AG08396 (cell line): ENCODE data around the gene COMMD7.
A peak's percentile ranks its signal among the peaks of the same experiment; 100 is the strongest.

Source experiments
- DNase-seq: peaks from one replicate; pipeline ENCODE4 v3.0.0; 2012; ENCODE audit warnings: low spot score, mixed read lengths

Gene COMMD7

DNA sequence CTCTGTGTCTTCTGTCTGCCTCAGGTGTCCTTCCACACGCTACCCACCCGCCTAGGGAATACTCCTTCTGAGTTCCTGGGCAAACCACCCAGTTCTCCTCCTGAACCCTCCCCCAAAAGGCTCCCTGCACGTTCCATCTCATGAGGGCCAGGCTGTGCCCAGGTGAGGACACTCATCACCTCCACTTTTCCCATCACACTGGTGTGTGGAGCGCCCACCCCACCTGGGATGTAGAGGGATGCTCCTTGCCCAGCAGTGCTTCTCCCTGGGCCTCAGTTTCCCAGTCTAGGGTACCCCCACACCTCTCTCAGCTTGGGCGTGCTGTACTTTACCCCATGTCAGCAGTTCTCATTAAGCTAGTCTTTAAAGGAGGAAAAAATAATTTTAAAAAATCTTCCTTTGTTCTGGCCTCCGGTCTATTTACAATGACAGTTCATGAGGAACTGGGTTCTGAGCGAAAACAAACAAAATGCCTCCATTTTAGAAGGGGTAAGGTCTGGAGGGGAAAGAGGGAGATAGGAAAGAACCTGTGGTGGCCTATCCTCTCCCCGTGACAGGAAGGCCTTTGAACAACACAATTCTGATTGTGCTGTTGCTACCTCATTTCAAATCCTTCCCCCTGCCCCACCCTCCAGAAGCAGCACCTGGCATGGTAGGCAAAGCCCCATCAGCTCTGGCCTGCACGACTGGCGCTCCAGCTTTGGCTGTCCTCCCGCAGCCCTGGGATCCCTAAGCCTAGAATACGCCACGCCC, 67.9 kb downstream of the COMMD7 start:
- no peak for DNase-seq

DNA sequence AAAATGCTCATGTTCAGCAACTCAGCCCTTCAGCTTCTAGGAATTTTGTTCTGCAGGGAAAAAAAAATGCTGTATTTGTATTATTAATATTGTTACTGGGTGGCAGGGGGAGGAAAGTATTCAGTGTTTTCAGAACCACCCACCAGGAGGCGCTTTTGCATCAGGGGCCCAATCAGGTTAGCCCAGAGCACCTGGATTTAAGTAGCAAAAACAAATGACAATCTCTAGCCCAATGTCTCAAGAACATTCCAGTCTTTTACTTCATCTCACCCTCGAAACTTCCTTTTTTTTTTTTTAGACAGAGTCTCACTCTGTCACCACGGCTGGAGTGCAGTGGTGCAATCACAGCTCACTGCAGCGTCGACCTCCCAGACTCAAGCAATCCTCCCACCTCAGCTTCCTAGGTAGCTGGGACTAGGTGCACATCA, 68.9 kb downstream of the COMMD7 start:
- peak; percentile 71 for DNase-seq

DNA sequence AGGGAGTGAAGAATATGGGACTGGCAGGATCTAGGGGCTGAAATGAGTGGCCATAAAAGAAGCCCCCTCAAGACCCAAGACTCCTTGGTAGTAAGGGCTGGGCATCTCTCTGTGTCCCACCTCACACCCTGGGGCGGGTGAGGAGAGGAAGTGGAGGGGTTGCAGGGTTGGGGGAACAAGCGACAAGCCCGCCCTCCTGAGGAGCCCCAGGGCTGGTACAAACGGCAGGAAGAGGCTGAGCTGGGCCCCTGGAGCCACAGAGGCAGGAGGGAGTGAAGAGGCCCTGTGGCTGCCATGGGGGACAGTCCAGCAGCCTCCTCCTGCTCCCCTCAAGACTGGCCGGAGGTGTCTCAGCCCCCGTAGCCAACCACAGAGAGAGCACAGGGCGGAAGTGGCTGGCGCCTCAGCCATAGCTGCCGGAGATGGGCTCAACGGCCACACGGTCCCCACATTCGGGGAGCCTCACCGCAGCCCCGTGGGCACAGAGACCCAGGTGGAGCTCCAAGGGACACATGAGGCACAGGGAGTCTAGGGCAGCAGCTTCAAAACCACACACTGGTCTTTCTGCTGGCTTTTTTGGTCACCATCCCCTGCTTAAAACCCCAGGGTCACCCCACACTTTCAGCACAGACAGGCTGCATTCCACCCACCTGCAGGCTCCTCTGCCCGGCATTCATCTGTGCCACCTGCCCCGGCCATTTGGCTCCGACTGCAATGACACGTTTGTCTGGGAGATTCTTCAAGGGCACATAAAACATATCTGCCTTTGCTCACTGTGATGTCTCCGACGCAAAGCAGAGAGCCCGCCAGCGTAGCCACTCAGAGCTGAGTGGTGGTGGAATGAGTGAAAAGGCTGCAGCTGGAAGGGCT, 70.0 kb downstream of the COMMD7 start:
- no peak for DNase-seq

DNA sequence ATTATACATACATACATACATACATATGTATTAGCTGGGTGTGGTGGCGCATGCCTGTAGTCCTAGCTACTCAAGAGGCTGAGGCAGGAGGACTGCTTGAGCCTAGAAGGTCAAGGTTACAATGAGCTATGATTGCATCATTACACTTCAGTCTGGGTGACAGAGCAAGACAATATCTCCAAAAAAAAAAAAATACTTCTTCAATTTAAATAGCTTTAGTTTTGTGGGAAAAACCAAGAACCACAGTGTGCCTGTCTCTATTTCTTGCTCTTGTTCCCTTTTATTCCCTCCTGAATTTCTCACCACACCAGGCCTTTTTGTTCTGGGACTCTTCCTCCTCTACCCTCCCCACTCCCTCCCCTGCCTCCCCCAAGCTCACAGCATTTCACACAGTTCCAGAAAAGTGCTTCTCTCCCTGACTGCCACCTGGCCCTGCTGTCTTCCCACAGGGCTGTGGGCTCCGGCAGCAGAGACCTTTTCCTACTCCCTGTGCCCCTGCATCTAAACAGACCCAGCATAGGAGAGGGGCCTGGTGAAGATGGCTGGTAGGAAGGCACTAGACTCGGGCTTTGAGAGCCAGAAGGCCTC, 70.8 kb downstream of the COMMD7 start:
- DNase-seq: no peak

DNA sequence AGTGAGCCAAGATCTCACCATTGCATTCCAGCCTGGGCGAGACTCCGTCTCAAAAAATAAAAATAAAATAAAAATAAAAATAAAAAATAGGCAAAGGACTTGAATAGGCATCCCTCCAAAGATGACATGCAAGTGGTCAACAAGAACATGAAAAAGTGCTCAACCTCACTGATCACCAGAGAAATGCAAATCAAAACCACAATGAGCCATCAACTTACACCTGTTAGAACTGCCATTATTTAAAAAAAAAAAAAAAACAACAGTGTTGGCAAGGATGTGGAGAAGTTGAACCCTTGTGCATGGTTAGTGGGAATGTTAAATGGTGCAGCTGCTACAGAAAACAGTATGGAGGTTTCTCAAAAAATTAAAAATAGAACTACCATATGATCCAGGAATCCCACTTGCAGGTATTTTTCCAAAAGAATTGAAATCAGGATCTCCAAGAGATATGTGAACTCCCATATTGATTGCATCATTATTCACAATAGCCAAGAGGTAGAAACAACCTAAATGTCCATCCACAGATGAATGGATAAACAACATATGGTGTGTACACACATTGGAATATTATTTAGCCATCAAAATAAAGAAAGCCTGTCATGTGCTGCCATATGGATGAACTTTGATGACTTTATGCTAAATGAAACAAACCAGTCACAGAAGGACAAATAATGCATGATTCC, 72.4 kb downstream of the COMMD7 start:
- DNase-seq: no peak

DNA sequence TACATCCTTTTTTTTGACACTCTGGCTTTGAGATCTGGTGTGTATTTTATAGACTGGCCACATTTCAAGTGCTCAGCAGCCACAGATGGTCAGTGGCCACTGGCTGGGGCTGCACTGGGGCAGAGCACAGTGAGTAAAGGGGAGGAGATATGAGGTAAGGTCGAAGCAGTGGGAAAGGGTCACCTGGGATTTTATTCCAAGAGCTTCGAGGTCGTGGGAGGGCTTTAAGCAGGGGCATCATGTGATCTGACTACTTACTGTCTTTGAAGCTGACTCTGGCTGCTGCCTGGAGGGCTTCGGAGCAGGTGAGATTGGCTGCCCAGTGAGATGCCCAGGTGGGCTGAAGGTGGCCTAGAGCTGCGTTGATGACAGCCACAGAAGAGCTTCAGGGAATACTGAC, 76.2 kb downstream of the COMMD7 start:
- no peak for DNase-seq

DNA sequence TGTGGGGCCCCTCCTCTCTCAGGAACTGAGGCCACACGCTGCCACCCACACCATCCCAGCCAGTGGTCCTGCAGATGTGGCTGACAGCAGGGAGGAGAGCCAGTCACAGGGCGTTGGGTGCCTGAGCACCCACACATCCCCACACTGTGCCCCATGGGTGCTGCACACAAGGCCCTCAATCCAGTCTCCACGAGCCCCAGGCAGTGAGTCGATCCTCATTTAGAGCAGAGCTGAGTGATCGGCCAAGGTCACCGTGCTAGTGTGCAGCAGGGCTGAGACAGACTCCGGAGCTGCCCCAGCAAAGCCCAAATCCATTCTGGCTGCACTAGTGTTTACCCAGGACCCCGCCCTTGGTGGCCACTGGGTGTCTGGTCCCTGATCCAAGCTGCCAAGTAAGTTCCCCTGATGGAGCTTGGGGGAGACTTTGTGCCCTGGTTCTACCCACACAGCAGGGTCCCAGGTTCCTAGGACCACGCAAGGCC, 78.5 kb downstream of the COMMD7 start:
- DNase-seq: no peak

DNA sequence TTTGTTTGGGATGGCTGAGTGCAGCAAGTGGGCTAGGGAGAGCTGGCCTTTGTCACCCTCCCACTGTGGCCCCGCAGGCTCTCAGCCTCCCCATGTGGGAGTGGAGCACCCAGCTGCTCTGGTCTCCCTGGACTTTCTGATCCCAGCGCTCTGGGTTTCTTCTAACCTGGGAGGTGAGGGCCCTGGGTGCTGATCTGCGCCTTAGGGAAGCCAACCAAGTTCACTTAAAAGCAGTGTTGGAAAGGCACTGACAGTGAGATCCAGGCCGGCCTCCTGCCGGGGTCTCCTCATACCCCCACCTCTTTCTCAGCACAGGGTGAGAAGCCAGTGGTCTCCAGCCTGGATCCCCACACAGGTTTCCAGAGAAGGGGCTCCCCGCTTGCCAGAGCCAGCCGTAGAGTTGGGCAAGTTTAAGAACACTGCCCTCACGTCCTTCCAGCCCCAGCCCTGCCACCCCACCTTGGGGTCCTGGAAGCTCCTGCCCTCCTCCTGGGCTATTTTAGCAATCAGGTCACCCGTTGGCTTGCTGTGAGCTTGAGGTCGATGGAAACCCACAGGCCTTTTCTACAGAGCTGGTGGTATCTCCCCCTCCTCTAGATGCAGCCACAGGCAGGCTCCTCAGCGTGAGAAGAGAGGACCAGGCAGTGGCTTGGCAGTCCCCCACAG, 79.1 kb downstream of the COMMD7 start:
- no peak for DNase-seq

DNA sequence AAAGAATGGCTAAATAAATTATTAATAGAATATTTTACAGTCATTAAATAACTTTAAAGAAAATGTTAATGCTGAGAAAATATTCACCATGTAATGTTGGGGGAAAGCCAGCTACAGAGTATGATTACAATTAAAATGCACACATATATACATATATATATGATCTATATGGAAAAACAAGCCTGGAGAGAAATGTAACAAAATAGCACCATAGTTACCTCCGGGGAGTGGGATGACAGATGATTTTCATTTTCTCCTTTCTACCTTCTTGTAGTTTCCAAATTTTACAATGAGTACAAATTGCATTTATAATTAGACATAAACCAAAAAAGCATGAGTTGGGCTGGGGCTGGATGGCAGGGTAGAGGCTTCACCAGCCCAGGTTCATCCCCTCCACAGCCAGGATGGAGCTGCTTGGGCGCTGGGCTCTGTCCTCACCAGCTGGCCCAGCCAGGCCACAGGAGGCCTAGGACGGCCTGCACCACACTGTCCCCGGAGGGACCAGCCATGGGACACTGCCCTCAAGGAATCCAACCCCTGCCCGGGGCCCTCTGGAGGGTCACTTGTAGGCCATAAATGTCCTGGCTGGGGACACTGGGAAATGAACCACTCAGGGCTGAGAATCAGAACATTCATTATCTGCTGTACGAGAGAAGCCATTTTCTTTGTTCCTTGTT, 79.8 kb downstream of the COMMD7 start:
- DNase-seq: no peak

DNA sequence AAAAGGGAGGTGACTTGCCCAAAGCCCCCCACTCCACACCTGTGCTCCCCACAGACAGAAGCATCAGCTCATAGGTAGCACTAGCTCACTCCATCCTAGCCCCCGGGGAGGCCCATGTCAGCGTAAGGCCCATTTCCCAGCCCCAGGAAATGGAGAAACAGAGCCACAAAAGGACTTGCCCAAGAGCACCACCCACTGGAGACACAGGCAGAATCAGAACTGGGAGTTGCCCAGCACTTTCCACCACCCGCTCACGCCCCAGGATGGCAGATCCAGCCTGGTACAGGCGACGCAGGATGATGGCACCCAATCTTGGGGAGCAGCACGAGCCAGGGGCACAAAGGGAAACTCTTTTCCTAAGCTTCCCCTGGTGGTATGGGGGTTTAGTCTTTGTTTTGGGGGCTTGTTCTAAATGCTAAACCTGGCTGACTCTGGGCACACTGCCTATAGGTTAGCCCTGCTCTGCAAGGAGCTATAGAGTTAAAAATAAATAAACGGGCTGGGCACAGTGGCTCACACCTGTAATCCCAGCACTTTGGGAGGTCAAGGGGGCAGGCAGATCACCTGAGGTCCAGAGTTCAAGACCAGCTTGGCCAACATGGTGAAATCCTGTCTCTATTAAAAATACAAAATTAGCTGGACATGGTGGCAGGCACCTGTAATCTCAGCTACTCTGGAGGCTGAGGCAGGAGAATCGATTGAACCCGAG, 81.3 kb downstream of the COMMD7 start:
- DNase-seq: no peak

DNA sequence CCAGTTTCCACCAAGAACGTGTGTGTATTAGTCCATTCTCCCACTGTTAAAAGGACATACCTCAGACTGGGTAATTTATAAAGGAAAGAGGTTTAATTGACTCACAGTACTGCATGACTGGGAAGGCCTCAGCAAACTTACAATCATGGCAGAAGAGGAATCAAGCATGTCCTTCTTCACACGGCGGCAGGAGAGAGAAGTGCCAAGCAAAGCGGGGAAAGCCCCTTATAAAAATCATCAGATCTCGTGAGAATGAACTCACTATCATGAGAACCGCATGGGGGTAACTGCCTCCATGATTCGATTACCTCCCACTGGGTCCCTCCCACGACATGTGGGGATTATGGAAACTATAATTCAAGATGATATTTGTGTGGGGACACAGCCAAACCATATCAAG, 82.6 kb downstream of the COMMD7 start:
- DNase-seq: no peak

DNA sequence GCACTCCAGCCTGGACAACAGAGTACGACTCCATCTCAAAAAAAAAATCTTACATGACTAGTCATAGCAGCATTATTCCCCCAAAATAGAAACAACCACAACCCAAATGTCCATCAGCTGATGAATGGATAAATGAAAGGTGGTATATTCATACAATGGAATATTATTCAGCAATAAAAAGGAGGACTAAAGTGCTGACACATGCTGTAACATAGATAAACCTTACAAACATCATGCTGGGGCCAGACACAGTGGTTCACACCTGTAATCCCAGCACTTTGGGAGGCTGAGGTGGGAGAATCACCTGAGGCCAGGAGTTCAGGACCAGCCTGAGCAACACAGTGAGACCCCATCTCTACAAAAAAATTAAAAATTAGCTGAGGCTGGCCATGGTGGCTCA, 86.4 kb downstream of the COMMD7 start:
- no peak for DNase-seq

DNA sequence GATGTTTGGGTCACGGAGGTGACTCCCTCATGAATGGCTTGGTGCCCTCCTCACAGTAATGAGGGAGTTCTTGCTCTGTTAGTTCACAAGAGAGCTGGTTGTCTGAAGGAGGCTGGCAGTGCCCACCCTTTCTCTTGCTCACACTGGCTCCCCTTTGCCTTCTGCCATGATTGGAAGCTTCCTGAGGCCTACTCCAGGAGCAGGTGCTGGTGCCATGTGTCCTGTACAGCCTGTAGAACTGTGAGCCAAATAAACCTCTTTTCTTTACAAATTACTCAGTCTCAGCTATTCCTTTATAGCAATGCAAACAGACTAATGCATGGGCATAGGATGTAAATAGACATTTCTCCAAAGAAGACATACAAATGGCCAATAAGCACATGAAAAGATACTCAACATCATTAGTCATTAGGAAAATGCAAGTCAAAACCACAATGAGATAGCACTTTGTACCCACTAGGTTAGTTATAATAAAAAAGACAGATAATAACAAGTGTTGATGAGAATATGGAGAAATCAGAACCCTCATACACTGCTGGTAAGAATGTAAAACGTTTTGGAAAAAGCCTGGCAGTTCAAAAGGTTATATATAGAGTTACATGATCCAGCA, 87.3 kb downstream of the COMMD7 start:
- no peak for DNase-seq

DNA sequence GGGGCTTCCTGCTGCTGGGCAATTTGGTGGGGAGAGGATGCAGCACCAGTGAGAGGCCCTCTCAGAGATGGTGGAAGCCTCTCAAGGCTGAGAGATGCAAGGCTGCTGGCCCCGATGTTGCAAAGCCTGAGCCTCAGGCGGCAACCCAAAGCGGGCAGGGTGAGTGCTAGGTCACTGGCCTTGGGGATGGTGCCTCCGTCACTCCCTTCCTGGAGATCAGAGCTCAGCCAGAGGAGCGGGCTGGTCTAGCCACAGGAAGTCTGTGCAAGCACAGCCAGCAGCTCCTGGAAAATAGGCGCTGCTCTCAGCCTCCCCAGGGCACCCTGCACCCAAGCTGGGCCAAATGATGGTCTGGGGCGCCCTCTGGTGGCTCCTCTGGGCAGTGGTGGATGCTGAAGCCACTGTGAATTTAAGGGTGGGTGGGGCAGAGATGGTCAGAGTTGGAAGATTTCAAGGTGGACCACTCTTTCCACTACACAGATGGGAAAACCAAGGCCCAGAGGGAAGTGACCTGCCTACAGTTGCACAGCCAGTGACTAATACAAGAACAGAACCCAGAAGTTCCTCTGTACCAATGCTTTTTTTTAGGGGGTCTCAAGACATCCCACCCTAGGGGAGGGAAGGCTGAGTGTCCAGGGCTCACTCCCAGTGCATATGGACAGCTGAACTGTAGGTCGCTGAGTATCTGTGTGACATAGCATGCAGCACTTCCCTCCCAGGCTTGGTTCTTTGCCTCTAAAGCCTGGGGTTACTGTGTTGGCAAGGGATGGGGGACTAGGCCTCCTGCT, 90.3 kb downstream of the COMMD7 start:
- DNase-seq: peak; percentile 90
